GM19193 (cell line): ENCODE data around the gene TTC7B.

Experiments used
- POLR2A ChIP-seq: IDR thresholded peaks from 4 replicates; pipeline ENCODE4 v1.6.1; 2011; ENCODE audit not compliant: insufficient read depth, insufficient read length; ENCODE audit errors: extremely low read depth

The TTC7B gene

GRCh38 chr14:90730206-90730766 is 85.9 kb downstream of the TTC7B start:
- no peak for TF ChIP-seq POLR2A

DNA sequence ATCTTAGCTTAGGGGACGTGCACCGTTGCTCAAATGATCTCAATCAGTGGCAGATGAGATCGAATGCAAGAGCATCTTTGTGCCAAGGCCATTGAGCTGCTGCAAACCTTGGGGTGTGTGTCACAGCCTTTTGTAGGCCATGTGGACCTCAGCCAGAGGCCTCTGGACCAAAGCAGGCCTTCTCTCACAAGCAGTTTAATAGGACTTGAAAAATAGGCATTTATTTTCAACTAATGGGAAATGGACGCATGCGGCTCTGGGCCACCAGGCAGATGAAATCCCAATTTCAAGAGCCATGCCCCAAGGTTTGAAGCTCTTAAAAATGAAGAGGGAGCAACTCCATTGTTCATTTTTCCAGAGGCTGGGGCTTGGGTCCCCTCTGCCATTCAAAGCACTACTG is 87.3 kb downstream of the TTC7B start:
- no peak for TF ChIP-seq POLR2A

DNA sequence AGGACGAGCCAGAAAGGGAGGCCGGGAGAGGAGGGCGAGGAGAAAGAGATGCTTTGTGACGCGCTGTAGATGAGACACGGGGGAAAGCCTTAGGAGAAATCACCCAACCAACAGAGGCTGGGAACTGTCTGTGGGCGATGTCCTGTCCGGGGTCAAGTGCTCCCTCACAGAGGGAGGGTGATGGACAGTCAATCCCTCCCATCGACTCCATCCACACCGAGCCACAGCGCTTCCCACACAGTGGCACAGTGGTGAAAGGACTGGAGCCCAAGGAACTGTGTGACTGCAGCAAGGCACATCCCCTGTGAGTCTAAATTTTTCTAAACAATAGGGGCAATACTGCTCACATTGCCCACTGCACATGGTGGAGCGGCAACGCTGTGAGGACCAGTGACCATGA is 89.1 kb downstream of the TTC7B start:
- no peak for TF ChIP-seq POLR2A

DNA sequence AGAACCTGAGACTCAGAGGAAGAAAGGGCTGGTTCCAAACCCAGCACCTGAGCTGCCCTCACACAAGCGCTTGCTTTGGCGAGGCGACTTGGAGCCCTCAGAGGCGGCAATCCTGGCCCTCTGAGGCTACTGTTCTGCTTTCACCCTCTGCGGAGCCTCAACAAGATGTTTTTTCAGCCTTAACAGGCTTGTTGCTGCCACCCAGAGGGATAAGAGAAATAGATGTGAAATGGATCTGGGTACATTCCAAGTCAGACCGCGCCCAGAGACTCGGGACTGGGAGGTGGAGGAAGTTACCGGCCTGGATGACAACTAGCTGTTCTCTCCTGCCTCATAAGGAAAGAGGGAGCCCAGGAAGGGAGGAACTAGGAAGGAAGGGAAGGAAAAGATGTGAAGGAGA is 89.6 kb downstream of the TTC7B start:
- TF ChIP-seq POLR2A, result no peak

DNA sequence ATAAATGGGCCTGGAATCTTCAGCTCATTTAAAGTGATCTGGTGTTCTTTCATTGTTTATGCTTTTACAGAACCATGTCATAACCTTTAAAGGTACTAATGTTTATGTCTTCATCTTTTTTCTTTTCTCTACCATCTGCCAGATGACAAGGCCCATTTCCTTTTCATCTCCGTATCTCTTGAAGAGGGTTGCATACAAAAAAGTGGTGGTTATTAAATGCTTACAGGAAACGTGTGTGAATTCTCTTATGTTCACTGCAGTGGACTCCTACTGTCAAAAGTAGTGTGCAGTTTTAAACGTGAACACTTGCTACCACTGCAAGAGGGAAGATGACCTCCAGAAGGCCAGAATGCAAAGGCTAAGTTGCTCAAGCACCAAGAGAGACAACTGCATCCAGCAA is 91.4 kb downstream of the TTC7B start:
- TF ChIP-seq POLR2A, result no peak

GRCh38 chr14:90722590-90722989 is 93.6 kb downstream of the TTC7B start:
- no peak for TF ChIP-seq POLR2A

DNA sequence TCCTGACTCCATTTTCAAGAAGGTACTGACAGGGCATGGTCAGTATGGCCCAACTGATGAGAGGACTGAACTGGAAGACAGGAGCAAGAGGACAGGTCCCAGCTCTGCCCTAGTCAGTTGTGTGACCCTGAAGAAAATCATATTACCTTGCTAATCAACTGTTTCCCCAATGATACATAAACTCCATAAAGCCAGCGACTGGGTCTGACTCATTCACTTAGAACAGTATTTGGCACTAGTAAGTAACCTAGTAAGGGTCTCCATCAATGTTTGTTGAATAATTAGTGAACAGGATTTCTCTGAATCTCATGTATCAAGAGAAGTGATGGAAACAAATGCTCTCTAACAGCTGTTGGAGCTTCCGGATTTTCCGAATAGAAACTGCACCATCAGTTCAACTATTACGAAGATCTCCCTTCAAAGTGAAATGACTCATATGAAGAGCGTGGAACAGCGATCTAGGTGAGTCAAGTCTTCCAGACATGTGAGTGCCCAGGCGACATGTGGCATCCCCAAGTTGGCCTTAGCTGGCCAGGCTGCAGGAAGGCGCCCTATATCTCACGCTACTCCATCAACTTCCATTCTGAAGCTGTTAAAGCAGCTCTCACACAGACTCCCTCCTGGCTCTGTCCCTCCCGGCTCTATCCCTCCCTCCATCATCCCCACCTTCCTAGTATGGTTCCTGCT is 94.5 kb downstream of the TTC7B start:
- TF ChIP-seq POLR2A, result no peak

GRCh38 chr14:90720832-90721231 is 95.4 kb downstream of the TTC7B start:
- no peak for TF ChIP-seq POLR2A

GRCh38 chr14:90720336-90720735 is 95.9 kb downstream of the TTC7B start:
- TF ChIP-seq POLR2A, result no peak

DNA sequence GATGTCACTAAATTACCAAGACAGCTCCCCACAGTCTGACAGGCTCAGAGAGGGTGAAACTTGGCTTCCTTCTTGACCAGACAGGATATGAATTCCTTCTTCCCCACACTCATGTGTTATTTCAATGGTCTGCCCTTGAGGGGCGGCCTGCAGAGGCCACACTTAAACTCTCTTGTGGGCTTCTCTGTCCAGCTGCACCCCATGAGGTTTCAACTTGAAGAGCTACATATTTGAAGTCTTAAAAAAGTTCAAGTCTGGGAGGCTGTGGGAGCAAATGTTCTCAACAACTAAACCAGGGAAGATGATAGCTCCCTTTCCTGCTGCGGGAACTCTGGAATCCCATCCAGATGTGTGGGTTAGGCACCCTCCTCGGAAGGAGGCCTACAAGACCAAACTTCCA is 98.3 kb downstream of the TTC7B start:
- TF ChIP-seq POLR2A, result no peak

- no peak for TF ChIP-seq POLR2A
Measured at GRCh38 chr14:90715993-90716392, 100.2 kb downstream of the TTC7B start.

DNA sequence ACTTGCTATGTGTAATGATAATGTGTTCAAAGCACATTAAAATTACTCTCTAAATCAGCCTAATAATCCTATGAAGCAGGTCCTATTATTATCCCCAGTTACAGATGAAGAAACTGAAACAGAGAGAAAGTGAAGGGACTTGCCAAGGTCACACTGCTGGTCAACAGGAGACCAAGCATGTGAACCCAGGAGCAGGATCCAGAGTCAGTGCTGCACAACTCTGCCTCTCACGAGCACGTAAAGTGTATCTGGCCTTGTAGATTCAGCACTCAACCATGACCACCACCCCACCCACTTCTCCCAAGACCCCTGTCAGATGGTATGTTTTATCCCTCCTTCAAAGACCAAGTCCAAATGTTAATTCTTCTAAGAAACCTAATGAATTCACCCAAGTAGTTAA is 100.7 kb downstream of the TTC7B start:
- TF ChIP-seq POLR2A, result no peak

DNA sequence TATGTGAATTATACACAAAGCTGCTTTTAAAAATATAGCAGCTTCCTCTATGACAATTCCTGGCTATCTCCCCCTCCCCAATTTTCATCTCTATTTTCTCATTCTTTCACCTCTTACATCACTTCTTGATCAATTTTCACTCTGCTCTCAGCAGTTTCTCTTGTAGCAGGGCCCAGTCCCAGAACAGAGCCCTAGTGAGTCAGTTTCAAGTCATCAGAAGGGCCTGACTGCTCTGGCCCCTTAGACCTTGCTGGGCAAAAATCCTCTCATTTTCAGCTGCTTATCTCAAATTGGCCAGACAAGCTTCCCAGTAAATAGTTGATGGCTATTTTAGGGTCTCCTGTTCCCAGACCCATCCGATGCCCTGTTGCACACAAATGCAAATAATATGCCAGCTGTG is 101.4 kb downstream of the TTC7B start:
- TF ChIP-seq POLR2A, result no peak

GRCh38 chr14:90704738-90705392 is 111.4 kb downstream of the TTC7B start:
- no peak for TF ChIP-seq POLR2A

GRCh38 chr14:90703841-90704737 is 112.1 kb downstream of the TTC7B start:
- TF ChIP-seq POLR2A, result no peak
